Measurements from ENCODE around the gene LRRC2.

Gene LRRC2

DNA sequence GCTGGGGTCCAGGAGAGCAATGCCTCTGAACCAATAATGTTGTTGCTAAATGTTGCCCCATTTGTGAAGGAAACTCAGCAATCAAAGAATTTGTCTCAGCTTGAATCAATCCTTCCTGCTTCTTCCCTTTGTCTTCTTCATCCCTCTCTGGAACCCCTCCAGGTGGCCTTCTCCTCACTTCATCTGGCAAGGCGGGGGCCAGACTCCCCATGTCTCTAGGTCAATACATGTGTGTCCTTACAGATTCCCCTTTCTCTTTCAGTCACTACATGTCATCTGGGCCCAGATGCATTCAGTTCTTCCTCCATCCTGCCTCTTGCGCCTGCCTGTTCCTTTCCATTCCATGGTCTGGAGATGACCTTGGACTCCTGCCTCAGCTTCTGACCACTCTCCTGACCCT, 93.4 kb downstream of the LRRC2 start:
- no peak for DNase-seq

DNA sequence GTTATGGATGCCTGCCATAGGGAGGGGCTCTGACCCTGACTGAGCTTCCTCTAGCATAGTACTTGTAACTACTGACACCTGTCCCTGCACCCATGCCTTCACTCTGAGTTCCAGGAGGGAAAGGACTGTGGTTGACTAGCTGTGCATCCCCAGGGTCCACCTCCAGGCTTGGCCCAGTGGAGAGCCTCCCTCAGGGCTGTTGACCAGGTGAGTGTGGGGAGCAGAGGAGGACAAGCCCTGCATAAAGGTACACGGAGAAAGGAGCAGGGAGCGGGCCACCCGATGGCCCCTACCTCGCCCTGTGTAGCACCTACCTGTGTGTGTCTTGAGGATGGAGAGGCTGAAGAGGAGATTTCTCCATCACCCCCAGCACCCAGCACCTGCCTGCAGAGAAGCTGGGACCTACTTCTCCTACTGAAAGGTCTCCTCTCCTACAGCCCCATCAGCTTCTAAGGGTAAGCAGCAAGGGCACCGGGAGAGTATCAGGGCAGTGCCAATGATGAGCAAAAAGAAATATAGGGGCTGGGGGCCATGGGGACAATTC, 94.7 kb downstream of the LRRC2 start:
- DNase-seq = no peak

DNA sequence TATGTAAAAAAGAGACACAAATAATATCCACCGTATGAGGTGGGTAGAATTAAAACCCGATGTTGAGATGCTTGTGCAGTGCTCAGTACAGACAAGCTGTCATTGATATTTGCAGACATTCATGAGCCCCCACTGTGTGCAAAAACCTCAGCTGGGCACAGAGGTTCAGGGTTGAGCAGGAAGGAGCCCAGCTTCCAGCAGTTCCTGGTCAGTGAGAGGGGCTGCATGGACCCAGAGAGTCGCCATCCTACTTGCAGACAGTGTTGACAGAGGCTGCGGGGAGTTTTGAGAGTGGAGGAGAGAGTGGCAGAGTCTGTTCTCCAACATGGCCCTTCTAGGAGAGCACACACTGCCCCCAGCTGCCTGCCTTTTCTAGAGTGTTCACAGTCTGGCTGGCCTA, 95.3 kb downstream of the LRRC2 start:
- DNase-seq = no peak

- peak in 3 of 4 experiments; percentile 33 to 55 (median 39) for DNase-seq
These were observed 96.3 kb downstream of the LRRC2 start for GRCh38 chr3:46469680-46470357.

- DNase-seq = peak in 3 of 4 experiments; percentile 28 to 43 (median 29)
These were observed 97.1 kb downstream of the LRRC2 start for GRCh38 chr3:46468753-46469600.

- no peak for DNase-seq
These were observed 98.5 kb downstream of the LRRC2 start for GRCh38 chr3:46467562-46467961.

GRCh38 chr3:46466871-46467403, 99.2 kb downstream of the LRRC2 start:
- DNase-seq = no peak

- no peak for DNase-seq
These were observed 99.8 kb downstream of the LRRC2 start for GRCh38 chr3:46466273-46466672.

Measured in suppressor macrophage (primary cell).